HG03108 (cell line): ENCODE data around the gene DELE1.
"Not testable (repeated sequence)": the region's sequence is repeated elsewhere in the genome, so short reads cannot be mapped to it uniquely, and the experiment has no call there.

ENCODE experiments used
- ATAC-seq: cut with Tn5 transposase; IDR thresholded peaks from one replicate; pipeline ENCODE4 v1.9.1; 2021; ENCODE audit warnings: moderate library complexity; ENCODE audit not compliant: unreplicated experiment

The DELE1 gene

DNA sequence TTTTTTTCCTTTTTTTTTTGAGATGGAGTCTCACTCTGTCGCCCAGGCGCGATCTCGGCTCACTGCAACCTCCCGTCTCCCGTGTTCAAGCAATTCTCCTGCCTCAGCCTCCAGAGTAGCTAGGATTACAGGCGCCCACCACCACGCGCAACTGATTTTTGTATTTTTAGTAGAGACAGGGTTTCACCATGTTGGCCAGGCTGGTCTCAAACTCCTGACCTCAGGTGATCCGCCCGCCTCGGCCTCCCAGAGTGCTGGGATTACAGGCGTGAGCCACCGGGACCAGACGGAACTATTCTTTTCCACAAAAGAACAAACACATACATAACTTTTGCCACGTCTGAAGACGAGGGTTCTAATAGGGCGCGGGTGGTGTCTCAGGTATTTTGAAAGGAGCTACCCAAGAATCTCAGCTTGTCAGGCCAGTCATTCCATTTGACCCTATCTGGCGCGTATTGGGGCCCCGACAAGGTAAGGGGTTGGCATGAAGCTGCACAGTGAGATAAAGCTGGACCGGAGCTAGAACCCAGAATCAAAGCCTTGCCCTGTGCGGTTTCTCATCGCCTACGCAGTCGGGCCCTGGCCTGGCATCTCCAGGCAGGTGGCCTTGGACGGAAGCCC lies 734 bp upstream of the DELE1 start:
- ATAC-seq, result not testable (repeated sequence)

DNA sequence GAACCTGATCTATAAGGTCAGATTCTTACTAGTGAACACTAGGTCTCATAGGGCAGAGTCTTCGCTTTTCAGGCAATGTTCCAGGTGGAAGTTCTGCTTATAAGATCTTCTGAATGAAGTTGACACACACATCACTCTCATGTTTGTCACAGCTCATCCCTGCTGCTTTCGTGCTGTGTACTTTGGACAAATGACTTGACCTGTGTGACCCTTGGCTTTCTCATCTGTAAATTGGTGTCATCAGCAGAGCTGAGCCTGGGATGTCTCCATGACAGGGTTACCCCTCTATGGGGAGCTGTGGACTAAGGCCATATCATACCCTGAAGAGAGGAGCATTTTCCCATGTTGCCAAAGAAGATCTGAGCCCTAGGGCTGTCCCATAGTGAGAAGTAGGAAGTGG lies 2.8 kb downstream of the DELE1 start:
- no peak for ATAC-seq

DNA sequence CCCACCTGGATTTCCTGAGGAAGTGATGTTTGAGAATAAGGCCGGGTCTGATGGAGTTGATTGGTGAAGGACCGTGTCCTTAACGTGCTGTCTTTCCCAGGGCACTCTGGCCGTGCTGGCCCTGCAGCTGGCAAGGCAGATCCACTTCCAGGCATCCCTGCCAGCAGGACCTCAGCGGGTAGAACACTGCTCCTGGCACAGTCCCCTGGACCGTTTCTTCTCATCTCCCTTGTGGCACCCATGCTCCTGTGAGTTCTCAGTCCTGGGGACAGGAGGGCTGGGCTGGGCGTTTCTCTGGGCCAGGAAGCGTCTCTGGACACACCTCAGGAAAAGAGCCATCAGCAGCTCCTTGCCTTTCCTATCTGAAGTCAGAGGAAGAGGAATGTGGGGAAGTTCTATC lies 4.4 kb downstream of the DELE1 start:
- ATAC-seq, result no peak

DNA sequence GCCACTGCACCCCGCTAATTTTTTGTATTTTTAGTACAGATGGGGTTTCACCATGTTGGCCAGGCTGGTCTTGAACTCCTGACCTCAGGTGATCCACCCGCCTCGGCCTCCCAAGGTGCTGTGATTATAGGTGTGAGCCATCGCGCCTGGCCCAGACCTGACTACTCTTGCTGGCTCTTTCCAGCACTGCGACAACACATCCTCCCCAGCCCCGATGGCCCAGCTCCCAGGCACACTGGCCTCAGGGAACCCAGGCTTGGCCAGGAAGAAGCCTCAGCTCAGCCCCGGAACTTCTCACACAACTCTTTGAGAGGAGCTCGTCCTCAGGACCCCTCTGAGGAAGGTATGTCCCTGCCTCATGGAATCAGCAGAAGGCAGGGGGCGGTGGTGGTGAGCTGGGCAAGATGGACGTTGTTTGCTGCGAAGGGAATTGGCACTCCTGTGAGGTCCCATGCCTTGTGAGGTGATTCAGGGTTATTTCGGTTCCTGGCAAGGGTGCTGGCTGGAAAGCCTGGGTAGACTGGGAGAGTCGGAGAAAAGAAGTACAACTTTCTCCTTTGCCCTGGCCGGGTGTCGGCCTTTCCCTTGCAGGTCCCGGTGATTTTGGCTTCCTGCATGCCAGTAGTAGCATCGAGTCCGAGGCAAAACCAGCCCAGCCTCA lies 5.9 kb downstream of the DELE1 start:
- no peak for ATAC-seq

DNA sequence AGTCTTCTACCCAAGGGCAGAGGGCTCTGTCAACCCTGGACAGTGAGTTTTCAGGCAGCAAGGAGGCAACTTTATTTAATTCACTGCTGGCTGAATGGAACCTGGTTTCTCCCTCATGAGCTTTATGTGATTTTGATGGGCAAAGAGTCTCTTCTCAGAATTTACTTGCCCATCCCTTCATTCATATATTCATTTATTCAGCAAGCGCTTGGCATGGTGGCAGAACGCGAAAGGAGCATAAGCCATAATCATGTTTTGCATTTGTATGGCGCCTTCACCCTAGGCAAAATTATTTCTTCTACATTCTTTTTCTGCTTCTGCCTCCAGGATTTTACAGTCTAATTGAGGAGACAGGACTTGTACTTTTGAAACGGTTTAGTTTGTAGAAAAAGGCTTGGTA lies 8.0 kb downstream of the DELE1 start:
- no peak for ATAC-seq

DNA sequence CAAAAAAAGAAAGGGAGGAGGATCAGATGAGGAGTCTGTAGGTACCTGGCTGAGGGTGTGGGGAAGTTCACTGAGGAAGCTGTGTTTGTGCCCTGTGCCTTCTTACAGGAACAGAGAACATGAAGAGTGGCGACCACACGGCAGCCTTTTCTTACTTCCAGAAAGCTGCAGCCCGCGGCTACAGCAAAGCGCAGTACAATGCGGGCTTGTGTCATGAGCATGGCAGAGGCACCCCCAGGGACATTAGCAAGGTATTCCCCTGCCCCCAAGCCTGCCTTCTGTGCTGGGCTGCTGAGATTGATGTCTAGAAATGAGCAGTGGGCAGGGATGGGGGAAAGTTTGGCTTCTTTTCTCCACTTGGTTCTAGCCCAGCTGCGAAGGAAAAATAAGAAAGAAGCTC lies 9.5 kb downstream of the DELE1 start:
- no peak for ATAC-seq

DNA sequence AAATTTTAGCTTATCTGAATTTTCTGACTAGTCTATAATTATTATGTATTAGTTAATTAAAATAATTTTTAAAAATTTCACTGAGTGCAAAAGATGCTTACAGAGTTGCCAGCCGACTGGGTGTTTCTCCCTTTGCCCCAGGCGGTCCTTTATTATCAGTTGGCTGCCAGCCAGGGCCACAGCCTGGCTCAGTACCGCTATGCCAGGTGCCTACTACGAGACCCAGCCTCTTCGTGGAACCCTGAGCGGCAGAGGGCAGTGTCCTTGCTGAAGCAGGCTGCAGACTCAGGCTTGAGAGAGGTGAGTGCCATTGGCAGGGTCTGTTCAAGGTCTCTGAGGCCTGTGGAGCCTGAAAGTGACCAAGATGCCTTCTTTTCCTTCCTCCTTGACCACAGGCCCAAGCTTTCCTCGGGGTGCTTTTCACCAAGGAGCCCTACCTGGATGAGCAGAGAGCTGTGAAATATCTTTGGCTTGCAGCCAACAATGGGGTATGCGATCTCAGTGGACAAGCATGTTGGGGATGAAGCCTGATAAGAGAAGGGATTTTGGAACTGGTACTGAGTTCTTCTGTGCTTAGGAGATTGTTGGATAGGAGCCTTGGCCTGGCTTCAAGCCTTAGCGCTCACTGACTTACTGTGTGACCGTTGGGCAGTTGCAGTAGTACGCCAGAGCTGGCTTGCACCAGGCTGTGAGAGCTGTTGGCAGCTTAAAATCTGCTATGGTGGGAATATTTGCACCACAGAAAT lies 10.6 kb downstream of the DELE1 start:
- ATAC-seq, result no peak

DNA sequence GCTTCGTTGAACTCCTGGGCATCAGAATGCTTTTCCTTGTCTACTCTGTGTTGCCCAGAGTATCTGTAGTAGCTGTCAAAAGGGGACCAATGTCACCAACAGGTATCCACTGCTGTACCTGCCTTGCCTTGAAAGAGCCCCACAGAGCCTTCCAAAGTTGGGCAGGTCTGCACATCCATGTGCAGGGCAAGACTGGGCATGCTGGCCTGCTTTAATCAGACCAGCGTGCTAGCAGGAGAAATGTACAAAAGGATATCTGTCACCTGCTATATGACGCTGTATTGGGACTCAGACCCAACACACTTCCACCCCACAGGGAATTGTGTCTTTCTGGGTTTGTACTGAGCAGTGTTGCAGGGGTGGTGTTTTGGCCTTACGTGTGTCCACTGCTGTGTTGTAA lies 11.9 kb downstream of the DELE1 start:
- ATAC-seq, result no peak

DNA sequence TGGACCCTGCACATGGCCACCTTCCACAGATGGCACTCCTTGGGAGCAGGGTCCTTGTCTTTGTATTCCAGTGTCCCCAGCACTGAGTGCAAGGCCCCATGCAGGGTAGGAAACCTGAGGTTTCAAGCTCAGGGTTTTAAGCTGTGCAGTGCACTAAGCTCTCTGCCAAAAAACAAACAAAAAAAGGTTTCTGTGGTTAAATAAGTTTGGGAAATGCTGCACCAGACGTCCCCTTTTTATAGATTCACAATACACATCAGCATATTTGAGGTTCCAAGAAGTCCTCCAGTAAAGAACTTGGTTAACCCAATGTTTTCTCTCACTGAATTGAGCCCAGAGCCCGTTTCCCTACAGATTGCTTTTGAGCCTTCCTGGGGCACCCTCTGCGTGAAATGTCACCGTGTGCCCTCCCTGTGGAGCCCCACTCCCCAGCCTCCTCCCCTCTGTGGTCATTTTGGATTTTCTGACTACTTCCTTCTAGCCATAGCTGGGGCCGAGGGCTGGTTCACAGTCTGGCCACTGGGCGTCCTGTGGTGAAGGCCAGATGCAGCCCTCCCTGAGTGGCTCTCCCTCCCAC lies 17.1 kb downstream of the DELE1 start:
- ATAC-seq, result no peak

DNA sequence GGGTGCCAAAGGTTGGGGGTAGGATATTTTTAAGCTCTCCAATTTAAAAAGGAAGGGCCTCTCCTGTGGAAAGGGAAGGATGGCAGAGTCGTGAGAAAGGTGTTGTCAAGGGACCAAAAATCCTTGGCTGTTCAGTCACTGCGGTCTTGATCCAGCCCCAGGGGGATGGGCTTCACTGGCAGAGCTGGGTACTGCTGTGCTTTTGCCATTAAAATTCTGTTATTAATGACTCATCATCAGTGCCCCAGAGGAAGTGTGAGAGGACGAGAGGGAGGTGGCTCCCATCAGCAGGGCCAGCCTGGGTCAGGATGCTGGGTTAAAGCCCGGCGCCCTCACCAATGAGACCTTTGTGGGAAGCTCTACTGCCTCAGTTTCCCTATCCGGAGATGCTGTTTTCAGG lies 17.6 kb downstream of the DELE1 start:
- no peak for ATAC-seq

DNA sequence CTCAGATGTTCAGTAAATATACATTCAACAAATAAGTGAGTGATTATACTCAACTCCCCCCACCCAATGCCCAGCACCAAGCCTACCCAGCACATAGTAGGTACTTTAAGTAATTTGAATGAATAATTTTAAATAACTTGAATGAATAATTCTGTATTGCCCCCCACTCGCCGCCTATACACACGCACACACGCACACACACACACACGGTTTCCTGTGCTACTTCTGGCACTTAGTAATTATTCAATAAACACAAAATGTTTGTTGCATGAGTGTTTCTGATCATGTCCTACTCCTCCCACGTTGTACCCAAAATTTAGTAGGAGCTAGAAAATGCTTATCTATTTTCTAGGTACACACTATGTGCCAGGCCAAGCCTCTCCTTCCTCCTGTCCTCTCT lies 18.1 kb downstream of the DELE1 start:
- no peak for ATAC-seq

DNA sequence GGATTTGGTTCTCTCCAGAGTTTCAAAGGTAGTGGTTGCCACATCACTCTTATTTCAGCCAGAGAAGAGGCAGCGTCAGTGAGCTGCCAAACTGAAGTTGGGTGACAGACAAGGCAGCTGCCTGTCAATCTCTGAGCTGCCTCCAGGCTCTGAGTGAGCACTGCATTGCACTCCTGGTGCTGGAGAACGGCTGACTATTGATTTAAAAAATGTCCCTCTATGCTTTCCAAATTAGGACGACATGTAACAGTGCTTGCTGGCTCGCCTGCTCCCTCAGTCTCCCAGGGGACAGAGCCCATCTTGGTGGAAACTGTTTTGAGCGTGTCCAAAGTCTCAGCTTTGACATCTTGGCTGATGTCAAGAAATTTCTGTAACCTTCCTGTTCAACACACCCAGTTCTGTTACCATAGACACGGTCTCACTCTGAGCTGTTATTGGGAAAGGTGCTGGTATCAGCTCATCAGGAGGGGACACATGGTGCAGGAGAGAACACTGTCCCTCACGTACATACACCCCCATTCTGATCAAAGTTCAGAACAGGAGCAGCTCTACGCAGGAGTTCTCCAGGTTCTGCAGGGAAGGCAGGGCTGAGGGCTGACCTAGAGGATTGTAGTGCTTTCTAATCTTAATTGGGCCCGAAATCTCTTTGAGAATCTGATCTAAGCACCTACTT lies 18.6 kb downstream of the DELE1 start:
- no peak for ATAC-seq

DNA sequence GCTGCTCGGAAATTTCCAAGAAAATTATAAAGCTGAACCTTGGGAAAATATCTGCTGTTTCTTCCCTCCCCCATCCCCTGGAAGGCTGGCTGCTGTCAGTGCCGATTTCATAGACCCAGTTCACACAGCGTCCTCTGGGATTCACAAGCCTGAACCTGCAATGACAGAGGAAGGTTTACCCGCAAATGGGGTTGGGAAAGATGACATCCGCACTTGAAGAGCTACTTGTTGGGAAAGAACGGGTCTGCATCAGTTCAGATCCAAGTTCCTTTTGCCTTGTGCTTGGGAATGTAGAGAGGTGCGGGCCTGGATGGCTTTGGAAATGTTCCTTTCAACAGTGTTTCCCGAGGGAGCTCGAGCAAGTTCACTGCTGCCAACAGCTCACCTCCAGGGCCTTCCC lies 20.4 kb downstream of the DELE1 start:
- no peak for ATAC-seq

DNA sequence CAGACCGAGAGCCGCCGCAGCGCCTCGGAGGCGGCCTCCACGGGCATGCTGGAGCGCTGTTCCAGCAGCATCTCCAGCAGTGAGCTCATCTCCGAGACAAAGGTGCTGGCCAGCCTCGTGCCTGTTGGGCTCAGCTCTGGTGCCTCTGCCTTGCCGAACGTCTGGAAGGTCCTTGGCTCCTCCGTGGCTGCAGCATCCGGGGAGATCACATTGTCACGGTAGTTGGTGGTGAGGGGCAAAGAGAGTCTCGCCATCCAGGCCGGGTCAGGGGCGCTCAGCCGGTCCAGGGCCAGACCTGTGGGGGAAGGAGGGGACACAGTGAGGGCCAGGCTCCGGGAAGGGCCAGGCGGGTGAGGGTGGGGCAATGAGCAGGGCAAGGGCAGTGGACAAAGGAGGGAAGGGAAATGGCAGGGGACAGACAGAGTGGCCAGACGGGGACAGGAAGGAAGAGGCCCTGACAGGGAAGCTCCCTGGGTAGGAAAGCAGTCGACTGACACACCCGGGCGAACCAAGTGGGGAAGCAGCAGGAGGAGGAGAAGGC lies 21.9 kb downstream of the DELE1 start:
- ATAC-seq, result no peak

DNA sequence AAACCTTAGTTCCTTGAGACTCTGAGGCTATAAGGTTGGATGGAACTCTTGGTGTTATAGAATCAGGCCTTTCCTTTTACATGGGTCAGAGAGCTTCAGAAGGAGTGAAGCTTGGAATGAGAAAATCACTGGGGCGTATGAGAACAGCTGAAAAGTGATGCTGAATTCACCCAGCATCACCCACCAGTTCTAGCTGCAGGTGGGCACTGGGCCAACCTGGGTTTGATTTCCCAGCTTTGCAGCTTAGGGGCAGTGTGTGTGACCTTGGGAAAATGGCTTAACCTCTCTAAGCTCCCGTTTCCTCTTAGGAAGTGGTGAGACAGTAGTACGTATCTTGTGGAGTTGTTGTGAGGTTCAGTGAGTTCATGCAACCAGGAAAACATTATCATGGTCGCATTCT lies 23.6 kb downstream of the DELE1 start:
- ATAC-seq, result no peak

DNA sequence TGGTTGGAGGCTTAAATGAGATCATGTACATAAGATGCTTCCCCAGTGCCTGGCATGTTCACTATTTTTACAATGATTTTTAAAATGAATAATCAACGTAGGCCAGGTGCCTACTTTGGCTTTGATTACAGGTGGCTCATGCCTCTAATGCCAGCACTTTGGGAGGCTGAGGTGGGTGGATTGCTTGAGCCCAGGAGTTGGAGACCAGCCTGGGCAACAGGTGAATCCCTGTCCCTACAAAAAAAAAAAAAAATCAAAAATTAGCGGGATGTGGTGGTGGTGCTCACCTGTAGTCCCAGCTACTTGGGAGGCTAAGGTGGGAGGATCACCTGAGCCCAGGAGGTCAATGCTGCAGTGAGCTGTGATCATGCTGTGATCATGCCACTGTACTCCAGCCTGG lies 25.1 kb downstream of the DELE1 start:
- no peak for ATAC-seq

DNA sequence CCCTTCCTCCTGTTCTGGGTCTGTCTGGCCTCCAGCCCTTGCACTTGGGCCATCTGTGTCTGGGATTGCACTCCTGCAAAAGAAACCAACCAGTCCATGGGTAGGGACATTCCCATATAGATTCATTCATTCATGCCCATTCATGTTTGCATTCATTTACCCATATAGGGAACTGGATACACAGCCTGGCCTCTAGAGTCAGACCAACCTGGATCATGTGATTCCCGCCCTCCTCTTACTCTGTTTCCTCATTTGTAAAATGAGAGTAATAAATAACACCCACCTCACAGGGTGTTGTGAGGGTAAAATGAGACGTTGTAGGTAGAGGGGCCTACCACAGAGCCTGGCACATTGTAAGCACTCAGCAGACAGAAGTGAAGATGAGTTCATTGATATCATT lies 25.8 kb downstream of the DELE1 start:
- ATAC-seq, result no peak

DNA sequence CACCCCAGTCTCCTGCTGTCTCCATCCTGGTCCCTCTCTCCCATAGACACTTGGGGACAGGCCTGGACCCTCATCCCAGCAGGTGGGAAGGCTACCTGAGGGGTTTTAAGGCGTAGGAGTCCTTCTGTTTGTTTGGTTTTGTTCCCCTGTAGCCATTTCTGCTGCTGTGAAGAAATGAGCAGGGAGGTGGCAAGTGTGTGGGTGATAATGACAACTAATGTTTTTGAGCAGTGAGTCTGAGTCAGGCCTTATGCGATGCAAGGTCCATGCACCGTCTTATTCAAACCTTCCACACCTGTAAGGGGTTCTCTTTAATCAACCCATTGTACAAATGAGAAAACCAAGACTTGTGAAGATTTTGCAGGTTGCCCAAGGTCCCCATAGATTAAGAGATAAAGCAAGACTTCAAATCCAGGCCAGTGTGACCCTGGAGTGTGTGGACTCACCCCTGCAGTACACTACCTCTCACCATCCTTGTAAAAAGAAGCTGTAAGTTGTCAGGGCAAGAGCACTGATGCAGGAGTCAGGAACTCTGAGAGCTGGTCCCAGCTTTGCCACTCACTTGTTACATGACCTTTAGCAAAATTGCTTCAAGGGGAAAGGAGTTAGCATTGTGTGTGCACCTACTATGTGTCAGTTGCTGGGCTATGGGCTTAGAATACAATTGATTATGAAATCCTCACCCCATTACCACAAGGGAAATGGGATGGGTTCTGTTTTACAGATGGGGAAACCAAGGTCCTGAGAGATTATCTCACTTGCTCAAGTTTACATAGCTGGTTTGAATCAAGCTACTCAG lies 26.7 kb downstream of the DELE1 start:
- ATAC-seq, result no peak

DNA sequence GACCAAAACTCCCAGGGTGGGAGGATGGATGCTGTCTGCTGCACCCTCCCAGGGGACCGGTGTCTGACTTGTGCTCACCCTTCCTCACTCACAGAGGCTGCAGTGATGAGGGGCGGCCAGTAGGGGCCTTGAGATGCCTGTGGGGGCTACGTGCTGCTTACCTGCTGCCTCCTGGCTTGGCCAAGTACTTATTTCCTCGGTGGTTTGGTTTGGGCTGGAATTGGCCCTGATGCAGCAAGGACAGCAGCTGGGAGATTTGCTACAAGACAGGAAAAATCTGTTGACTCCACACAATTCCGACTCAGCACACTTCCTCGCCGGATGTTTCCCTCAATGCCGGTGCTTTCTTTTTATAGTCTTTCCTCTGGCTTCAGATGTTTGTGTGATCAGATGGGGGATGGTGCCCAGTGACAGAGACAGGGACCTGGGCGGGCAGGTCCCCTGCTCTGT lies 27.7 kb downstream of the DELE1 start:
- ATAC-seq, result no peak

DNA sequence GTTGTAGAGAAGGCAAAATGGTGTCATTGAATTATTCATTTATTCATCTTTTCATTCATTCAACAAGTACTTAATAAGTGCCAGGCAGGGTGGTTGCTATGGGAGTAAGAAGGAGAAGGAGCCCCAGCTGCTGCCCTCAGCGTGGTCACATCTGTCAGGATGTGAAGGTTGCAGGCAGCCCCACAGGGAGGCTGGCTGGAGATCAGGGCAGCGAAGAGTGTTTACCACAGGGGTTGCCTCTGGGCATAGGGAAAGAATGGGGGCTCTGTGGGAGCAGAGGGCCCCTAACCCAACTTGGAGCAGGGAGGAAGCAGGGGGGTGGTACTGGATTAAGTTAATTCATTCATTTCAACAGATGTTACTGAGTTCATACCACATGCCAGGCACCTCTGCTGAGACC lies 28.3 kb downstream of the DELE1 start:
- no peak for ATAC-seq
